ENCODE measurements around the gene STK35.

The STK35 gene

GRCh38 chr20:2140561-2140960 lies 38.9 kb downstream of the STK35 start:
- CTCF ChIA-PET, result interaction anchor here (0.9 to 2.2 kb wide), 3 partner anchors 13 to 32 kb away, joined by 3 to 8 read pairs (median 5); no protein-coding TSS in a partner anchor

GRCh38 chr20:2141600-2142575 lies 40.3 kb downstream of the STK35 start:
- TF ChIP-seq CTCF (IDR thresholded peaks at IDR 0.05; ENCODE audit: control extremely low read depth, extremely low read depth, low read depth, missing control alignments), result no peak

More at GRCh38 chr20:2140561-2140960, 38.9 kb downstream of the STK35 start:
- DNase-seq (ENCODE audit: extremely low spot score), result no peak
- no peak for TF ChIP-seq CTCF (IDR thresholded peaks at IDR 0.05; ENCODE audit: control extremely low read depth, extremely low read depth, low read depth, missing control alignments)
- POLR2A ChIA-PET, result no interaction called here

GRCh38 chr20:2142649-2143048 lies 41.0 kb downstream of the STK35 start:
- POLR2A ChIA-PET, result no interaction called here
- DNase-seq (ENCODE audit: extremely low spot score), result no peak
- CTCF ChIA-PET, result interaction anchor here (1.2 to 2.2 kb wide), 4 partner anchors 9 to 135 kb away, joined by 3 to 7 read pairs (median 4); no protein-coding TSS in a partner anchor
- TF ChIP-seq CTCF (IDR thresholded peaks at IDR 0.05; ENCODE audit: control extremely low read depth, extremely low read depth, low read depth, missing control alignments), result no peak

More at GRCh38 chr20:2141600-2142575, 40.3 kb downstream of the STK35 start:
- POLR2A ChIA-PET, result no interaction called here
- CTCF ChIA-PET, result interaction anchor here (0.9 to 2.2 kb wide), 4 partner anchors 11 to 31 kb away, joined by 3 to 8 read pairs (median 4); no protein-coding TSS in a partner anchor
- DNase-seq (ENCODE audit: extremely low spot score), result no peak

GRCh38 chr20:2143594-2143993 lies 42.0 kb downstream of the STK35 start:
- ChIA-PET POLR2A (no interaction called here), CTCF (interaction anchor here (0.6 to 1.5 kb wide), 5 partner anchors 9 to 179 kb away, joined by 3 to 7 read pairs (median 3); no protein-coding TSS in a partner anchor)
- no peak for TF ChIP-seq CTCF (IDR thresholded peaks at IDR 0.05; ENCODE audit: control extremely low read depth, extremely low read depth, low read depth, missing control alignments)
- no peak for DNase-seq (ENCODE audit: extremely low spot score)

- DNase-seq (ENCODE audit: extremely low spot score), result no peak
- ChIA-PET CTCF (interaction anchor here (1.5 kb wide), 1 partner anchor 180 kb away, joined by 3 read pairs; no protein-coding TSS in a partner anchor), POLR2A (no interaction called here)
Observed at GRCh38 chr20:2144850-2145249, 43.2 kb downstream of the STK35 start.

More at GRCh38 chr20:2144850-2145249, 43.2 kb downstream of the STK35 start:
- no peak for TF ChIP-seq CTCF (IDR thresholded peaks at IDR 0.05; ENCODE audit: control extremely low read depth, extremely low read depth, low read depth, missing control alignments)

Data from GM10248 (cell line).